Sigmoid colon (tissue), 7 donors: ENCODE data around the gene SOCS7. TPM values are rescaled to one million over a fixed set of nuclear protein-coding genes. Genes with fewer than 3 reads are reported as not detected.

Experiments
- DNase-seq: peaks from one replicate; pipeline ENCODE4 v3.0.0-alpha.2; 2019
- H3K27ac ChIP-seq, 4 donors: fragments of 200-600 bp; sonication (generic); one replicate each; pipeline ENCODE4 v1.5.1; 2016 to 2019; ENCODE audit warnings: mild to moderate bottlenecking in 1 of 4
- H3K27me3 ChIP-seq, 3 donors: fragments of 200-600 bp; sonication (generic); one replicate each; pipeline ENCODE4 v1.5.1; 2019; ENCODE audit warnings: mild to moderate bottlenecking in 1 of 3
- H3K36me3 ChIP-seq, 4 donors: fragments of 200-600 bp; sonication (generic); one replicate each; pipeline ENCODE4 v1.5.1; 2016 to 2019
- H3K4me1 ChIP-seq, 4 donors: fragments of 200-600 bp; sonication (generic); one replicate each; pipeline ENCODE4 v1.5.1; 2017 to 2019
- H3K4me3 ChIP-seq, 4 donors: fragments of 200-600 bp; sonication (generic); one replicate each; pipeline ENCODE4 v1.5.1; 2017 to 2019; ENCODE audit warnings: mild to moderate bottlenecking in 2 of 4, moderate library complexity in 1 of 4
- H3K9me3 ChIP-seq, 4 donors: fragments of 200-600 bp in 3 of 4; sonication (generic) in 3 of 4; one replicate each; pipeline versions ENCODE4 v1.5.1 to v1.6.1; 2013 to 2019
- EP300 ChIP-seq, 4 donors: sonication (generic); formaldehyde crosslinking; IDR thresholded peaks; one replicate each; pipeline ENCODE4 v1.6.1; 2017; ENCODE audit warnings: antibody characterized with exemption in 4 of 4
- POLR2A ChIP-seq, 2 donors: fragments of 450-650 bp; IDR thresholded peaks; one replicate each; pipeline ENCODE4 v1.6.1; 2016; ENCODE audit warnings: antibody characterized with exemption in 2 of 2, mild to moderate bottlenecking in 2 of 2, moderate library complexity in 2 of 2
- POLR2AphosphoS5 ChIP-seq, 4 donors: sonication (generic); formaldehyde crosslinking; IDR thresholded peaks; one replicate each; pipeline ENCODE4 v1.6.1; 2017; ENCODE audit warnings: antibody characterized with exemption in 4 of 4
- WGBS, 2 donors: extraction: QIAGEN DNeasy Blood & Tissue Kit; methylation state at CpG; one replicate each; pipeline ENCODE4 v1.1.7; 2013; 5-methylcytosine and 5-hydroxymethylcytosine counted together
- intact Hi-C: fragments of 100-400 bp; cut with DNase I; formaldehyde crosslinking; loops from one replicate; pipeline ENCODE4 v1.15.1; 2023
- polyA plus RNA-seq, 3 donors: library from polyadenylated mRNA; stranded (reverse); fragments of 200-250 nt; gene quantifications; one replicate each; pipeline ENCODE4 v1.2.3, GENCODE V29; 2013
- total RNA-seq, 4 donors: library from RNA; depleted of rRNA; stranded (reverse); fragments of >200 nt; gene quantifications; one replicate each; pipeline ENCODE4 v1.1.0, GENCODE V29; 2016
- TF ChIP-seq, protein P1 (sequence below), 4 experiments: fragments of 450-650 bp in 3 of 4; fragments of 200-600 bp in 1 of 4; IDR thresholded peaks; one replicate each; pipeline ENCODE4 v1.5.1; 2016 to 2019; ENCODE audit warnings: antibody characterized with exemption in 4 of 4, mild to moderate bottlenecking in 3 of 4, moderate library complexity in 2 of 4
- donor health status: healthy with polysubstance abuse.
- donor health status: Bipolar disorder and iron deficiency.
- donor health status: healthy.

The SOCS7 gene
- total and polyA plus RNA-seq, 7 donors, result 1.2 to 20.2 (median 13.9) TPM

DNA sequence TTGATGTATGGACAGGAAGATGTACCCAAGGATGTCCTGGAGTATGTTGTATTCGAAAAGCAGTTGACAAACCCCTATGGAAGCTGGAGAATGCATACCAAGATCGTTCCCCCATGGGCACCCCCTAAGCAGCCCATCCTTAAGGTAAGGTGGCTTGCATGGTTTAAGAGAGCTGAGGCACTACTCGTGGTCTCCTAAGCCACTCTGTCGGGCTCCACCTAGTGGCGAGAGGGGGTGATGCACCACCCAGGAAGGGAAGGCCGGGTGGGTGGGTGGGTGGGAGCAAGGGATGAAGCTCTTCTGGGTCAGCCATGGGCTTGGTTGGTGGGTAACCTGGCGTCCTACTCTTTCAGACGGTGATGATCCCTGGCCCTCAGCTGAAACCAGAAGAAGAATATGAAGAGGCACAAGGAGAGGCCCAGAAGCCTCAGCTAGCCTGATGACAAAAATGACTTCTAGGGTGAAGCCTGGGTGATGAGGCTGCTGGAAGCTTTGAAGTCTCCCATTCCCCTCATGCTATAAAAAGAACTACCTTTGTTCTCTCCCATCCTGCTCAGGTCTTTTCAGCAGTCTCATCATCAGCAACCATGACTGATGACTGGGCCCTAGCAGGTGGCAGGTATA is 29.4 kb upstream of the SOCS7 start:
- 18 to 35% methylated on average over 8 of the region's 8 CpGs for WGBS, 2 donors
- H3K4me3 ChIP-seq, result no peak overlapping the region
- H3K27me3 ChIP-seq, result no peaks in the 10 kb centered on the region
- intact Hi-C loops, result no loop called here
- no peak for TF ChIP-seq POLR2AphosphoS5 (IDR thresholded peaks at IDR 0.05)
- TF ChIP-seq, protein P1, sequence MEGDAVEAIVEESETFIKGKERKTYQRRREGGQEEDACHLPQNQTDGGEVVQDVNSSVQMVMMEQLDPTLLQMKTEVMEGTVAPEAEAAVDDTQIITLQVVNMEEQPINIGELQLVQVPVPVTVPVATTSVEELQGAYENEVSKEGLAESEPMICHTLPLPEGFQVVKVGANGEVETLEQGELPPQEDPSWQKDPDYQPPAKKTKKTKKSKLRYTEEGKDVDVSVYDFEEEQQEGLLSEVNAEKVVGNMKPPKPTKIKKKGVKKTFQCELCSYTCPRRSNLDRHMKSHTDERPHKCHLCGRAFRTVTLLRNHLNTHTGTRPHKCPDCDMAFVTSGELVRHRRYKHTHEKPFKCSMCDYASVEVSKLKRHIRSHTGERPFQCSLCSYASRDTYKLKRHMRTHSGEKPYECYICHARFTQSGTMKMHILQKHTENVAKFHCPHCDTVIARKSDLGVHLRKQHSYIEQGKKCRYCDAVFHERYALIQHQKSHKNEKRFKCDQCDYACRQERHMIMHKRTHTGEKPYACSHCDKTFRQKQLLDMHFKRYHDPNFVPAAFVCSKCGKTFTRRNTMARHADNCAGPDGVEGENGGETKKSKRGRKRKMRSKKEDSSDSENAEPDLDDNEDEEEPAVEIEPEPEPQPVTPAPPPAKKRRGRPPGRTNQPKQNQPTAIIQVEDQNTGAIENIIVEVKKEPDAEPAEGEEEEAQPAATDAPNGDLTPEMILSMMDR (IDR thresholded peaks at IDR 0.05), result peak in 1 of 4 experiments; percentile 88
- peaks cover 0 to 5% (median 0%) of the 10 kb centered on the region in 4 donors for H3K4me1 ChIP-seq
- H3K27ac ChIP-seq, result no peak overlapping the region
- no peaks in the 10 kb centered on the region for H3K9me3 ChIP-seq
- H3K36me3 ChIP-seq, result peaks cover 0 to 50% (median 13%) of the 10 kb centered on the region in 4 donors
- peak; percentile 76 for DNase-seq

DNA sequence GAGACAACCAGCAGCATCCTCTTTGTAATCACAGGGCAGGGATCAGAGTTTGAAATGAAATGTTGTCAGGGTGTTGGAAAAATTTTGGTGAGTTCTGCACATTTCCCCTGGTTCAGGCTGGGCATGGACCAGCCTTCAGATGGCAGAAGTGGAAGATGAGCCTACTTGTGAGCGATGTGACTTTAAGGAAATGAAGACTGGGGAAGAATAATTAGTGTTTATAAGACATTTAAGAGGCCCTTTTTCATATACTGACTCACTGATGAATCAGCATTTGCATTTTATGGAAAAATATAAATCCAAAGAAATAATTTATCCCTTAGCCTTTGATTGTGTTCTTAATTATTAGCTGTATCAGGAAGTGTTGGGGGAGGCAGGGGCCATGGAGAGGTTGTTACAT is 28.7 kb upstream of the SOCS7 start:
- Histone ChIP-seq H3K9me3 (no peaks in the 10 kb centered on the region), H3K27ac (no peak overlapping the region), H3K27me3 (no peaks in the 10 kb centered on the region), H3K4me1 (peaks cover 0 to 5% (median 0%) of the 10 kb centered on the region in 4 donors), H3K4me3 (no peak overlapping the region), H3K36me3 (peaks cover 0 to 49% (median 13%) of the 10 kb centered on the region in 4 donors)
- 95 to 100% methylated on average over 1 of the region's 1 CpG for WGBS, 2 donors
- TF ChIP-seq, protein P1 (IDR thresholded peaks at IDR 0.05), result no peak
- TF ChIP-seq POLR2AphosphoS5 (IDR thresholded peaks at IDR 0.05) (no peak), POLR2A (IDR thresholded peaks at IDR 0.05) (no peak), EP300 (IDR thresholded peaks at IDR 0.05) (no peak)
- DNase-seq, result no peak
- intact Hi-C loops, result no loop called here

DNA sequence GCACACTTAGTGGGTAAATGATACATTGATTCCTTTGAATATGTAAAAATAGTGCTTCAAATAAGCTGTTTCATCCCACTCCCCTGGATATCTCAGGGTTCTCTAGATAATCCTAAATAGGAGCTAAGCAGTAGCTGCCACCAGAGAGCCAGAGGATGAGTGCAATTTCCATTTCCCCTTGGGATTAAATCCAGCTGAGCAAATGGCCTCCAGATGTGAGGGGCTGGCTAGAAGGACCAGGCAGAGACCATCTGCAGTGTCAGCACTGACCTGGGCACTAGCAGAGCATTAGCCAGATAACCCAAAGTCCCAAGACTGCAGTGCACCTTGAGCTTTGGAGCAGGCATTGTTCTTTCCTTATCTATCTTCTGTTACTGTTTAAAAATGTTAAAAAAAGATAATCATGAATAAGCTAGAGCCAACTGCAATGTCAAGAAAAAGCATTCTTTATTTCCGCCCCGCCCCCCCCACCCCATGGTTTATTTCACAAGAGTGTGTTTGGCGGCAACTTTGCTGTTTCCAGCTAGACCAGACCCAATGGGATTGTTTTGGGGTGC is 27.4 kb upstream of the SOCS7 start:
- H3K27ac ChIP-seq, result peak overlapping the region in 1 of 4 donors; percentile 17
- 76 to 83% methylated on average over 3 of the region's 3 CpGs for WGBS, 2 donors

DNA sequence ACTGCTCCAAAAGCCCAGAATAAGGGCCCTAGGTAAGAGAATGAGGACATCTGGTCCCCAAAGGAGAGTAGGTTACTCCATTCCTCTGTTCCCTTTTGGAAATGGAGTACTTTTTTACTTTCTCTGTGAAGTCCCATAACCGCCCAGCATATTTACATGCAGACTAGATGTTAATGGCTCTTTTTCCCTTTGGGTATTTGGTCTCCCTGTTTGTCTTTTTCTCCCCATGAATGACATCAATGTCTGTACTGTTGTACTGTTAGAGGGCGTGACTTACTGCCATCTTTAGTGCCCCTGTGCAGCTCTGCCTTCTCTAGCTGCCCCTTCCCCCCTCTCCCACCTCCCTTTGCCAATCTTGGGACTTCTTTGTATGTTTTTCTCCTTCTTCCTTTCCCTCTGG is 26.9 kb upstream of the SOCS7 start:
- H3K27me3 ChIP-seq, result peaks cover 0 to under 1% (median 0%) of the 10 kb centered on the region in 3 donors
- intact Hi-C loops, result no loop called here
- TF ChIP-seq POLR2AphosphoS5 (IDR thresholded peaks at IDR 0.05) (no peak), EP300 (IDR thresholded peaks at IDR 0.05) (no peak), POLR2A (IDR thresholded peaks at IDR 0.05) (no peak)
- TF ChIP-seq, protein P1 (IDR thresholded peaks at IDR 0.05), result no peak
- peak overlapping the region in 2 of 4 donors; percentile 16 to 17 for H3K27ac ChIP-seq
- H3K4me1 ChIP-seq, result peaks cover 0 to 5% (median 0%) of the 10 kb centered on the region in 4 donors
- no peak for DNase-seq
- H3K9me3 ChIP-seq, result no peaks in the 10 kb centered on the region
- WGBS, 2 donors, result 82 to 83% methylated on average over 2 of the region's 2 CpGs
- peaks cover 0 to 34% (median 10%) of the 10 kb centered on the region in 4 donors for H3K36me3 ChIP-seq
- no peak overlapping the region for H3K4me3 ChIP-seq

More for the DNA sequence above, 27.4 kb upstream of the SOCS7 start:
- Histone ChIP-seq H3K4me1 (peaks cover 0 to 5% (median 0%) of the 10 kb centered on the region in 4 donors), H3K4me3 (no peak overlapping the region), H3K9me3 (no peaks in the 10 kb centered on the region), H3K27me3 (no peaks in the 10 kb centered on the region), H3K36me3 (peaks cover 0 to 40% (median 12%) of the 10 kb centered on the region in 4 donors)
- intact Hi-C loops, result no loop called here
- TF ChIP-seq POLR2A (IDR thresholded peaks at IDR 0.05) (no peak), POLR2AphosphoS5 (IDR thresholded peaks at IDR 0.05) (no peak), EP300 (IDR thresholded peaks at IDR 0.05) (no peak)
- TF ChIP-seq, protein P1 (IDR thresholded peaks at IDR 0.05), result no peak
- DNase-seq, result no peak
